ENCODE measurements around the gene BFAR.
"Not testable (repeated sequence)": the region's sequence is repeated elsewhere in the genome, so short reads cannot be mapped to it uniquely, and the experiment has no call there.

Gene BFAR

GRCh38 chr16:14682121-14682520 lies 49.4 kb downstream of the BFAR start:
- no peak for DNase-seq (ENCODE audit: extremely low spot score, insufficient read length, low read depth)

GRCh38 chr16:14685870-14686793 lies 53.4 kb downstream of the BFAR start:
- FAIRE-seq; DNase-seq (ENCODE audit: extremely low spot score, insufficient read length, low read depth): not testable (repeated sequence)

More at GRCh38 chr16:14682121-14682520, 49.4 kb downstream of the BFAR start:
- no peak for FAIRE-seq

- FAIRE-seq; DNase-seq (ENCODE audit: extremely low spot score, insufficient read length, low read depth): not testable (repeated sequence)
Observed at GRCh38 chr16:14694129-14694528, 61.4 kb downstream of the BFAR start, which contains the start of gene PLA2G10. TSS of gene PLA2G10 (minus strand) at chr16:14694308. CDS start at chr16:14694229, 79 bp downstream.

GRCh38 chr16:14701859-14702258 lies 69.1 kb downstream of the BFAR start:
- not testable (repeated sequence) for FAIRE-seq

GRCh38 chr16:14702672-14703071 lies 69.9 kb downstream of the BFAR start:
- DNase-seq (ENCODE audit: extremely low spot score, insufficient read length, low read depth); FAIRE-seq: not testable (repeated sequence)

More at GRCh38 chr16:14701859-14702258, 69.1 kb downstream of the BFAR start:
- DNase-seq (ENCODE audit: extremely low spot score, insufficient read length, low read depth): not testable (repeated sequence)

- FAIRE-seq: peak; percentile 84
- DNase-seq (ENCODE audit: extremely low spot score, insufficient read length, low read depth): not testable (repeated sequence)
Observed at GRCh38 chr16:14703156-14704011, 70.6 kb downstream of the BFAR start, which contains the start of gene NPIPA3. TSS of gene NPIPA3 (plus strand) at chr16:14703411. CDS start at chr16:14708944, 5,533 bp downstream.
